OCI-LY3 (cell line): ENCODE data around the gene TSPAN33.

Source experiments
- H2AFZ ChIP-seq: fragments of 200-600, 300-600 bp; shearing (Covaris generic); 2 replicates; pipeline ENCODE4 v1.6.0; 2014; ENCODE audit warnings: antibody characterized with exemption, low read depth, low read length
- H3K27ac ChIP-seq: fragments of 200-600, 300-600 bp; sonication (generic); 2 replicates; pipeline ENCODE4 v1.5.1; 2014; ENCODE audit warnings: mild to moderate bottlenecking, low read length, moderate library complexity, mixed read lengths
- H3K27me3 ChIP-seq: fragments of 200-600, 300-600 bp; sonication (generic); 2 replicates; pipeline ENCODE4 v1.6.1; 2014; ENCODE audit warnings: low read depth, low read length, mixed read lengths
- H3K36me3 ChIP-seq: fragments of 200-600, 300-600 bp; sonication (generic); replicated peaks from 2 replicates; pipeline ENCODE3; 2014; ENCODE audit warnings: low read depth, low read length, mixed read lengths
- H3K4me1 ChIP-seq: fragments of 300-600, 200-600 bp; sonication (generic); 2 replicates; pipeline ENCODE4 v1.6.1; 2014; ENCODE audit warnings: low read length, mixed read lengths
- H3K4me2 ChIP-seq: fragments of 200-600, 300-600 bp; sonication (generic); 2 replicates; pipeline ENCODE4 v1.6.1; 2014; ENCODE audit warnings: low read length, mixed read lengths
- H3K4me3 ChIP-seq: fragments of 300-600, 200-600 bp; sonication (generic); 2 replicates; pipeline ENCODE4 v1.5.1; 2014; ENCODE audit warnings: antibody characterized with exemption, mild to moderate bottlenecking, low read length, moderate library complexity
- H3K79me2 ChIP-seq: fragments of 300-600, 200-600 bp; shearing (Covaris generic); 2 replicates; pipeline ENCODE4 v1.6.1; 2014; ENCODE audit warnings: mild to moderate bottlenecking, low read length, mixed read lengths
- H3K9ac ChIP-seq: fragments of 300-600, 200-600 bp; shearing (Covaris generic); 2 replicates; pipeline ENCODE4 v1.6.0; 2014; ENCODE audit warnings: mild to moderate bottlenecking, low read length, moderate library complexity
- H3K9me3 ChIP-seq: fragments of 200-600, 300-600 bp; shearing (Covaris generic); 2 replicates; pipeline ENCODE4 v1.6.1; 2014; ENCODE audit warnings: low read length, mixed read lengths; ENCODE audit not compliant: insufficient read depth
- H4K20me1 ChIP-seq: fragments of 200-600, 300-600 bp; sonication (generic); 2 replicates; pipeline ENCODE4 v1.6.1; 2016; ENCODE audit warnings: low read length, mixed read lengths; ENCODE audit not compliant: insufficient read depth
- CTCF ChIP-seq: fragments of 200-600, 300-600 bp; sonication (generic); IDR thresholded peaks from 2 replicates; pipeline ENCODE4 v1.5.1; 2014; ENCODE audit warnings: antibody characterized with exemption, low read length, low read depth
- EZH2phosphoT487 ChIP-seq: fragments of 200-600 bp; shearing (Covaris generic); IDR thresholded peaks from 2 replicates; pipeline ENCODE4 v1.6.1; 2018; ENCODE audit warnings: antibody characterized with exemption, mixed run types, low read depth

The TSPAN33 gene

GRCh38 chr7:129144095-129144833 lies at the start of gene TSPAN33:
TSPAN33 (plus strand) TSS chr7:129144707; CDS start chr7:129144981, 274 bp downstream.
- peak within 1 kb of the TSS; percentile 31; the same call in 1 of the 2 replicates for H2AFZ ChIP-seq
- TF ChIP-seq CTCF, result no peak
- TF ChIP-seq EZH2phosphoT487, result no peak
- H3K79me2 ChIP-seq, result peaks cover 51% of the 10 kb centered on the region
- 0 out of 2 replicates have a peak, but pooled peaks cover 4% of the 10 kb centered on the region for H3K27me3 ChIP-seq
- peaks cover 35% of the 10 kb centered on the region for H3K4me1 ChIP-seq
- H3K9ac ChIP-seq, result peak within 1 kb of the TSS; percentile 98
- no peaks in the 10 kb centered on the region for H3K9me3 ChIP-seq
- peak within 1 kb of the TSS; percentile 96 for H3K27ac ChIP-seq
- H3K36me3 ChIP-seq, result peaks cover 29% of the 10 kb centered on the region
- H3K4me2 ChIP-seq, result peak within 1 kb of the TSS; percentile 97
- peaks cover 9% of the 10 kb centered on the region for H4K20me1 ChIP-seq
- peak within 1 kb of the TSS; percentile 89 for H3K4me3 ChIP-seq

- TF ChIP-seq EZH2phosphoT487 (no peak), CTCF (no peak)
- Histone ChIP-seq H2AFZ (0 out of 2 replicates have a peak overlapping the region, but pooled peaks have one; percentile 10), H3K4me2 (peak overlapping the region; percentile 13), H3K9ac (no peak overlapping the region), H3K27ac (no peak overlapping the region), H3K36me3 (no peaks in the 10 kb centered on the region), H4K20me1 (no peaks in the 10 kb centered on the region), H3K4me3 (0 out of 2 replicates have a peak overlapping the region, but pooled peaks have one; percentile 6), H3K9me3 (no peaks in the 10 kb centered on the region), H3K79me2 (no peaks in the 10 kb centered on the region), H3K27me3 (no peaks in the 10 kb centered on the region), H3K4me1 (peaks cover 30% of the 10 kb centered on the region)
Measured at GRCh38 chr7:129095258-129095657, 49.2 kb upstream of the TSPAN33 start.

- Histone ChIP-seq H3K4me1 (peaks cover 36% of the 10 kb centered on the region), H3K36me3 (no peaks in the 10 kb centered on the region), H3K9ac (no peak overlapping the region), H3K9me3 (no peaks in the 10 kb centered on the region), H4K20me1 (no peaks in the 10 kb centered on the region), H3K4me3 (no peak overlapping the region), H3K27me3 (no peaks in the 10 kb centered on the region), H2AFZ (no peak overlapping the region), H3K4me2 (no peak overlapping the region), H3K27ac (no peak overlapping the region), H3K79me2 (no peaks in the 10 kb centered on the region)
- TF ChIP-seq EZH2phosphoT487, result no peak
- TF ChIP-seq CTCF, result no peak
Measured at GRCh38 chr7:129098409-129099084, 46.0 kb upstream of the TSPAN33 start.

GRCh38 chr7:129100827-129101166 lies 43.7 kb upstream of the TSPAN33 start:
- H2AFZ ChIP-seq, result no peak overlapping the region
- no peak overlapping the region for H3K4me3 ChIP-seq
- no peak for TF ChIP-seq CTCF
- no peak for TF ChIP-seq EZH2phosphoT487
- H3K9ac ChIP-seq, result no peak overlapping the region
- no peaks in the 10 kb centered on the region for H4K20me1 ChIP-seq
- H3K36me3 ChIP-seq, result no peaks in the 10 kb centered on the region
- H3K79me2 ChIP-seq, result no peaks in the 10 kb centered on the region
- no peak overlapping the region for H3K4me2 ChIP-seq
- no peaks in the 10 kb centered on the region for H3K9me3 ChIP-seq
- H3K27ac ChIP-seq, result no peak overlapping the region
- no peaks in the 10 kb centered on the region for H3K27me3 ChIP-seq
- H3K4me1 ChIP-seq, result peaks cover 25% of the 10 kb centered on the region
